ENCODE results near the gene SPATA32. TPM values are rescaled to one million over a fixed set of nuclear protein-coding genes. Genes with fewer than 3 reads are reported as not detected.

Gene SPATA32
- total RNA-seq, 1 donor, result not detected

- no peak for TF ChIP-seq CTCF (IDR thresholded peaks at IDR 0.05; ENCODE audit: insufficient read depth, low read length)
- no peak overlapping the region for H3K4me3 ChIP-seq (ENCODE audit: low read depth, low read length)
- DNase-seq (ENCODE audit: low read depth), result no peak
These were observed 25.9 kb upstream of the SPATA32 start for GRCh38 chr17:45287526-45288500.

- no peak overlapping the region for H3K4me3 ChIP-seq (ENCODE audit: low read depth, low read length)
- DNase-seq (ENCODE audit: low read depth), result no peak
- TF ChIP-seq CTCF (IDR thresholded peaks at IDR 0.05; ENCODE audit: insufficient read depth, low read length), result no peak
These were observed 24.4 kb upstream of the SPATA32 start for GRCh38 chr17:45286286-45286685.

DNA sequence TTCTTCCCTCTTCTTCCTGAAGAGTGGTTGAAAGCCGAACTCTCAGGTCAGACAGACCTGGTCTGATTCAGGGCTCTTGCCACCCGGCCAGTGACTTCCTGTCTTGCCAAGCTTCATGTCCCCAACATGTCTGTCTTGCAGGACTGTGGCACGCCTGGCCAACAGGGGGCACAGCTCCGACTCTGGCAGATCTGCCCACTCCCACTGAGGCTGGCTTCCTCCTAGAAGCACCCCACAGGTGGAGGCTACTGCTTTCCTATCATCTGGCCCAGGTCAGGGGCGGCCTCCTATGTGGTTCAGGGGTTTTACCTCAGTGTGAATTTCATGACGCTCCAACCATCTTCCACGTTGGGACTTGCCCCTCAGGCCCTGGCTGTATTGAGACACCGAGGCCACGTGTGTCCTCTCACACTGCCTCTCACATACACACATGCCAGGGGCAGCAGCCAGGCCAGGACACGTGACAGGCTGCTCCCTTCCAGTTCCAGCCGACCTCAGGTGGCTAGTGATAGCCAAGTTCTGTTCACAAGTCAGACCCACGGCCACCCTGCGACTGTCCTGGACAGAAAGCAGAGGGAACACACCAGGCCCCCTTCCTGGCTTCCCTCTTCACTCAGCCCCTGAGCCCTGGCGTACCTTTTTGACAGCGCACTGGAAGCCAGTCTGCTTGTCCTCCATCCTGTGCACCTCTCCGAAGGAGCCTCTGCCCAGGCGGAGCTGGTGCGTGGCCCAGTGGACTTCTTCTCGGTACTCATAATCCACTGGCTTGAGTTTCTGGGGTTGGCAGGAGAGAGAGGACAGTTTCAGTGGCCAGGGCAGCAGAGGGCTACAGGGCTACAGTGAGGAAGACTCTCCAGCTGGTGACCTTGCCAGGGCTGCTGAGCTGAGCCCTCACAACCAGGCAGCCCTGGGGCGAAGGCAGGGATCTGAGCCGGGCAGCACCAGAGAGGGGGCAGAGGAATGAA lies 22.6 kb upstream of the SPATA32 start:
- H3K4me3 ChIP-seq (ENCODE audit: low read depth, low read length), result no peak overlapping the region
- no peak for DNase-seq (ENCODE audit: low read depth)
- peak; percentile 19 for TF ChIP-seq CTCF (IDR thresholded peaks at IDR 0.05; ENCODE audit: insufficient read depth, low read length)

DNA sequence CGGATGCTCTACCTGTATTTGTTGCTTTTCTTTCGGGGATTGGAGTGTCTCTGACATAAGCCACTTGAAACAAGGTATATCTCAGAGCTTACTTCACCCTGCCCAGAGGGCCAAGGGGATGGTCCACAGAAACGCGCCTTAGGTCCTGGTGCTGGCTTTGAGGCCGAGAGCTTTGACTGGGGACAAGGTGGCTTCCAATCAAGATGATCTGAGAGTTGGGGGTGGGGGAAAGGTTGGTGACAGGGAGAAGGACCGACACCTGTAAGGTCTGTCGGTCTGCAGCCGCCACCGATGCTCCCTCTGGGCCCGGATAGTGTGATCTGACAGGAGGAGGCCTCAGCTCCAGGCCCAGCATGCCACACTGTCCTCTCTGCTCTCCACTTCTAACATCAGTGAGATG lies 21.8 kb upstream of the SPATA32 start:
- H3K4me3 ChIP-seq (ENCODE audit: low read depth, low read length), result no peak overlapping the region
- no peak for TF ChIP-seq CTCF (IDR thresholded peaks at IDR 0.05; ENCODE audit: insufficient read depth, low read length)
- no peak for DNase-seq (ENCODE audit: low read depth)

- no peak overlapping the region for H3K4me3 ChIP-seq (ENCODE audit: low read depth, low read length)
- no peak for DNase-seq (ENCODE audit: low read depth)
- no peak for TF ChIP-seq CTCF (IDR thresholded peaks at IDR 0.05; ENCODE audit: insufficient read depth, low read length)
These were observed 21.1 kb upstream of the SPATA32 start for GRCh38 chr17:45282683-45283644.

GRCh38 chr17:45279898-45280297 lies 18.0 kb upstream of the SPATA32 start:
- no peak for DNase-seq (ENCODE audit: low read depth)
- TF ChIP-seq CTCF (IDR thresholded peaks at IDR 0.05; ENCODE audit: insufficient read depth, low read length), result no peak

More at GRCh38 chr17:45279898-45280297, 18.0 kb upstream of the SPATA32 start:
- H3K4me3 ChIP-seq (ENCODE audit: low read depth, low read length), result no peak overlapping the region
